ENCODE measurements around the gene FOXRED1.
A peak's percentile ranks its signal among the peaks of the same experiment; 100 is the strongest.
"Not testable (repeated sequence)": the region's sequence is repeated elsewhere in the genome, so short reads cannot be mapped to it uniquely, and the experiment has no call there.

FOXRED1 gene

GRCh38 chr11:126268708-126269579 is at the start of gene FOXRED1, which contains the start of gene SRPRA:
Gene FOXRED1, plus strand, starts transcription at chr11:126269154. Its CDS starts 53 bp downstream, at chr11:126269207.
Gene SRPRA, minus strand, starts transcription at chr11:126268895. Its CDS starts 91 bp downstream, at chr11:126268804.
- peak; percentile 98 for DNase-seq (ENCODE audit: low read depth in 2 of 2)

GRCh38 chr11:126219547-126219946 is 49.4 kb upstream of the FOXRED1 start:
- no peak for DNase-seq (ENCODE audit: low read depth in 2 of 2)

GRCh38 chr11:126224647-126225294 is 44.2 kb upstream of the FOXRED1 start:
- no peak for DNase-seq (ENCODE audit: low read depth in 2 of 2)

GRCh38 chr11:126225295-126225665 is 43.7 kb upstream of the FOXRED1 start:
- no peak for DNase-seq (ENCODE audit: low read depth in 2 of 2)

- no peak for DNase-seq (ENCODE audit: low read depth in 2 of 2)
Observed at GRCh38 chr11:126226334-126227084, 42.4 kb upstream of the FOXRED1 start.

GRCh38 chr11:126229858-126230540 is 39.0 kb upstream of the FOXRED1 start:
- no peak for DNase-seq (ENCODE audit: low read depth in 2 of 2)

GRCh38 chr11:126231725-126232459 is 37.1 kb upstream of the FOXRED1 start:
- no peak for DNase-seq (ENCODE audit: low read depth in 2 of 2)

GRCh38 chr11:126232683-126233082 is 36.3 kb upstream of the FOXRED1 start:
- DNase-seq (ENCODE audit: low read depth in 2 of 2): no peak

- no peak for DNase-seq (ENCODE audit: low read depth in 2 of 2)
Observed at GRCh38 chr11:126233391-126233790, 35.6 kb upstream of the FOXRED1 start.

GRCh38 chr11:126246636-126247035 is 22.3 kb upstream of the FOXRED1 start:
- no peak for DNase-seq (ENCODE audit: low read depth in 2 of 2)

- no peak for DNase-seq (ENCODE audit: low read depth in 2 of 2)
Observed at GRCh38 chr11:126253265-126253664, 15.7 kb upstream of the FOXRED1 start.

- DNase-seq (ENCODE audit: low read depth in 2 of 2): no peak
Observed at GRCh38 chr11:126254819-126255218, 14.1 kb upstream of the FOXRED1 start.

GRCh38 chr11:126255507-126255906 is 13.4 kb upstream of the FOXRED1 start:
- DNase-seq (ENCODE audit: low read depth in 2 of 2): not testable (repeated sequence)

- DNase-seq (ENCODE audit: low read depth in 2 of 2): no peak
Observed at GRCh38 chr11:126256216-126256615, 12.7 kb upstream of the FOXRED1 start.

- no peak for DNase-seq (ENCODE audit: low read depth in 2 of 2)
Observed at GRCh38 chr11:126257144-126257543, 11.8 kb upstream of the FOXRED1 start.

GRCh38 chr11:126257764-126258163 is 11.2 kb upstream of the FOXRED1 start:
- DNase-seq (ENCODE audit: low read depth in 2 of 2): no peak

GRCh38 chr11:126262216-126262615 is 6.7 kb upstream of the FOXRED1 start:
- no peak for DNase-seq (ENCODE audit: low read depth in 2 of 2)

- no peak for DNase-seq (ENCODE audit: low read depth in 2 of 2)
Observed at GRCh38 chr11:126263489-126263888, 5.5 kb upstream of the FOXRED1 start.

- DNase-seq (ENCODE audit: low read depth in 2 of 2): no peak
Observed at GRCh38 chr11:126265811-126266210, 3.1 kb upstream of the FOXRED1 start.

GRCh38 chr11:126267650-126268049 is 1.3 kb upstream of the FOXRED1 start:
- DNase-seq (ENCODE audit: low read depth in 2 of 2): no peak

GRCh38 chr11:126268361-126268707 is 620 bp upstream of the FOXRED1 start:
- DNase-seq (ENCODE audit: low read depth in 2 of 2): no peak

All from stimulated activated CD4-positive, alpha-beta T cell treated with anti-CD3 and anti-CD28 coated beads, Interleukin-1b, Interleukin-23, amount 100 ng/mL, for 1 hour (primary cell).